NT2/D1 (cell line): ENCODE results near the gene FBXL13.
"Not testable (repeated sequence)": the region's sequence is repeated elsewhere in the genome, so short reads cannot be mapped to it uniquely, and the experiment has no call there.

Experiments used
- DNase-seq: peaks from one replicate; pipeline ENCODE4 v3.0.0-alpha.2; 2011; ENCODE audit warnings: low read depth, low spot score
- H3K27me3 ChIP-seq: 2 replicates; pipeline ENCODE4 v1.6.0; 2011; ENCODE audit warnings: mild to moderate bottlenecking; ENCODE audit not compliant: insufficient read length, insufficient read depth
- H3K36me3 ChIP-seq: 2 replicates; pipeline ENCODE4 v1.6.1; 2011; ENCODE audit warnings: mild to moderate bottlenecking, low read length, mixed read lengths; ENCODE audit not compliant: insufficient read depth, insufficient read length
- H3K4me1 ChIP-seq: 2 replicates; pipeline ENCODE4 v1.5.1; 2011; ENCODE audit not compliant: insufficient read depth, insufficient read length
- H3K4me3 ChIP-seq: 2 replicates; pipeline ENCODE4 v1.5.1; 2011; ENCODE audit warnings: low read depth; ENCODE audit not compliant: insufficient read length
- H3K9ac ChIP-seq: 2 replicates; pipeline ENCODE4 v1.6.0; 2011; ENCODE audit warnings: low read depth; ENCODE audit not compliant: insufficient read length
- H3K9me3 ChIP-seq: 2 replicates; pipeline ENCODE4 v1.5.1; 2011; ENCODE audit warnings: mild to moderate bottlenecking, low read length; ENCODE audit not compliant: insufficient read depth
- SUZ12 ChIP-seq: IDR thresholded peaks from 2 replicates; pipeline ENCODE4 v1.6.1; 2011; ENCODE audit not compliant: insufficient read length, insufficient read depth; ENCODE audit errors: extremely low read depth
- YY1 ChIP-seq: IDR thresholded peaks from 2 replicates; pipeline ENCODE4 v1.6.1; 2011; ENCODE audit not compliant: insufficient read length, insufficient read depth
- ZNF274 ChIP-seq: IDR thresholded peaks from 2 replicates; pipeline ENCODE4 v1.6.1; 2011; ENCODE audit warnings: mild to moderate bottlenecking, low read depth, low read length

FBXL13 gene

GRCh38 chr7:102856036-102856435 is 218.6 kb downstream of the FBXL13 start:
- TF ChIP-seq YY1, result no peak
- DNase-seq, result no peak
- Histone ChIP-seq H3K27me3 (no peaks in the 10 kb centered on the region), H3K4me3 (no peak overlapping the region), H3K36me3 (no peaks in the 10 kb centered on the region), H3K9me3 (no peaks in the 10 kb centered on the region), H3K9ac (no peak overlapping the region), H3K4me1 (no peaks in the 10 kb centered on the region)

- DNase-seq, result no peak
- Histone ChIP-seq H3K27me3 (no peaks in the 10 kb centered on the region), H3K4me1 (no peaks in the 10 kb centered on the region), H3K36me3 (no peaks in the 10 kb centered on the region), H3K4me3 (no peak overlapping the region), H3K9me3 (no peaks in the 10 kb centered on the region), H3K9ac (no peak overlapping the region)
- TF ChIP-seq SUZ12 (no peak), YY1 (no peak), ZNF274 (no peak)
Observed at GRCh38 chr7:102849538-102849937, 225.1 kb downstream of the FBXL13 start.

- Histone ChIP-seq H3K4me3 (no peak overlapping the region), H3K36me3 (no peaks in the 10 kb centered on the region), H3K9me3 (no peaks in the 10 kb centered on the region), H3K9ac (no peak overlapping the region), H3K27me3 (no peaks in the 10 kb centered on the region), H3K4me1 (no peaks in the 10 kb centered on the region)
- no peak for TF ChIP-seq ZNF274
- TF ChIP-seq YY1, result no peak
- TF ChIP-seq SUZ12, result no peak
- no peak for DNase-seq
Observed at GRCh38 chr7:102849079-102849478, 225.5 kb downstream of the FBXL13 start.

- Histone ChIP-seq H3K36me3 (no peaks in the 10 kb centered on the region), H3K9ac (no peak overlapping the region), H3K4me3 (no peak overlapping the region), H3K9me3 (no peaks in the 10 kb centered on the region), H3K4me1 (no peaks in the 10 kb centered on the region), H3K27me3 (no peaks in the 10 kb centered on the region)
- DNase-seq, result no peak
- no peak for TF ChIP-seq SUZ12
- TF ChIP-seq ZNF274, result no peak
- no peak for TF ChIP-seq YY1
Observed at GRCh38 chr7:102845346-102845745, 229.2 kb downstream of the FBXL13 start.

GRCh38 chr7:102843850-102844249 is 230.7 kb downstream of the FBXL13 start:
- Histone ChIP-seq H3K9ac (no peak overlapping the region), H3K4me1 (no peaks in the 10 kb centered on the region), H3K36me3 (no peaks in the 10 kb centered on the region), H3K4me3 (no peak overlapping the region), H3K9me3 (no peaks in the 10 kb centered on the region), H3K27me3 (no peaks in the 10 kb centered on the region)
- DNase-seq, result no peak
- TF ChIP-seq YY1 (no peak), SUZ12 (no peak), ZNF274 (no peak)

GRCh38 chr7:102842284-102842683 is 232.3 kb downstream of the FBXL13 start:
- Histone ChIP-seq H3K9me3 (no peaks in the 10 kb centered on the region), H3K4me3 (no peak overlapping the region), H3K27me3 (no peaks in the 10 kb centered on the region), H3K9ac (no peak overlapping the region), H3K4me1 (no peaks in the 10 kb centered on the region), H3K36me3 (no peaks in the 10 kb centered on the region)
- no peak for TF ChIP-seq ZNF274
- no peak for DNase-seq

GRCh38 chr7:102841290-102841689 is 233.3 kb downstream of the FBXL13 start:
- H3K9me3 ChIP-seq, result no peaks in the 10 kb centered on the region
- no peaks in the 10 kb centered on the region for H3K27me3 ChIP-seq
- DNase-seq, result no peak
- no peaks in the 10 kb centered on the region for H3K36me3 ChIP-seq
- TF ChIP-seq YY1, result no peak
- TF ChIP-seq SUZ12, result no peak
- TF ChIP-seq ZNF274, result no peak
- H3K4me3 ChIP-seq, result no peak overlapping the region
- no peak overlapping the region for H3K9ac ChIP-seq
- no peaks in the 10 kb centered on the region for H3K4me1 ChIP-seq

GRCh38 chr7:102840404-102840803 is 234.2 kb downstream of the FBXL13 start:
- no peak for TF ChIP-seq ZNF274
- no peak for TF ChIP-seq YY1
- Histone ChIP-seq H3K4me1 (no peaks in the 10 kb centered on the region), H3K9me3 (no peaks in the 10 kb centered on the region), H3K36me3 (no peaks in the 10 kb centered on the region), H3K4me3 (no peak overlapping the region), H3K27me3 (no peaks in the 10 kb centered on the region), H3K9ac (no peak overlapping the region)
- no peak for DNase-seq

- not testable (repeated sequence) for H3K9ac ChIP-seq, H3K4me1 ChIP-seq, DNase-seq, H3K9me3 ChIP-seq, H3K36me3 ChIP-seq, H3K27me3 ChIP-seq, H3K4me3 ChIP-seq
Observed at GRCh38 chr7:102838572-102839101, 236.0 kb downstream of the FBXL13 start.
